Activated CD8-positive, alpha-beta memory T cell treated with anti-CD3 and anti-CD28 coated beads for 36 hours (primary cell): ENCODE results near the gene MYEF2. TPM values are rescaled to one million over a fixed set of nuclear protein-coding genes. Genes with fewer than 3 reads are reported as not detected.

ENCODE experiments used
- CTCF ChIA-PET: fragments of 350-600 bp; sonication (Branson Sonifier 250); formaldehyde crosslinking; loops from one replicate; lab custom pipeline; 2021; ENCODE audit warnings: antibody characterized with exemption; lab: Charles Lee
- POLR2A ChIA-PET: fragments of 350-600 bp; sonication (Branson Sonifier 250); formaldehyde crosslinking; loops from one replicate; lab custom pipeline; 2021; ENCODE audit warnings: antibody characterized with exemption; lab: Charles Lee
- total RNA-seq, 2 experiments: library from RNA; stranded (reverse); gene quantifications; one replicate each; pipeline ENCODE4 v1.2.3, GENCODE V29; 2021

MYEF2 gene
- total RNA-seq: 1 to 10 TPM; 9.2 to 9.9 TPM

GRCh38 chr15:48177766-48178647 is at the start of gene MYEF2:
MYEF2 (minus strand) TSS chr15:48178295; CDS start chr15:48178237, 58 bp downstream.
- ChIA-PET POLR2A (no interaction called here), CTCF (no interaction called here)

GRCh38 chr15:48225771-48226170 is 47.7 kb upstream of the MYEF2 start:
- ChIA-PET POLR2A (no interaction called here), CTCF (no interaction called here)

GRCh38 chr15:48222627-48223026 is 44.5 kb upstream of the MYEF2 start:
- POLR2A ChIA-PET: no interaction called here
- CTCF ChIA-PET: no interaction called here

GRCh38 chr15:48221885-48222284 is 43.8 kb upstream of the MYEF2 start:
- ChIA-PET CTCF (no interaction called here), POLR2A (no interaction called here)

GRCh38 chr15:48221261-48221660 is 43.2 kb upstream of the MYEF2 start:
- ChIA-PET POLR2A (no interaction called here), CTCF (no interaction called here)

GRCh38 chr15:48205981-48206380 is 27.9 kb upstream of the MYEF2 start, which contains the start of gene SLC12A1:
SLC12A1 (plus strand) TSS chr15:48206302; CDS start chr15:48207720, 1,418 bp downstream.
- ChIA-PET POLR2A (no interaction called here), CTCF (no interaction called here)

- POLR2A ChIA-PET: no interaction called here
- CTCF ChIA-PET: interaction anchor here (0.8 to 1.1 kb wide), 2 partner anchors 8 to 14 kb away, joined by 3 read pairs; no protein-coding TSS in a partner anchor
Observed at GRCh38 chr15:48202068-48202467, 24.0 kb upstream of the MYEF2 start.

- ChIA-PET POLR2A (no interaction called here), CTCF (no interaction called here)
Observed at GRCh38 chr15:48191574-48192225, 13.6 kb upstream of the MYEF2 start, which contains the start of gene CTXN2. CTXN2 (plus strand) TSS chr15:48191665; CDS start chr15:48201301, 9,636 bp downstream.

GRCh38 chr15:48190932-48191573 is 13.0 kb upstream of the MYEF2 start:
- CTCF ChIA-PET: no interaction called here
- POLR2A ChIA-PET: no interaction called here

GRCh38 chr15:48186271-48186670 is 8.2 kb upstream of the MYEF2 start:
- POLR2A ChIA-PET: no interaction called here
- CTCF ChIA-PET: no interaction called here

- CTCF ChIA-PET: no interaction called here
- POLR2A ChIA-PET: no interaction called here
Observed at GRCh38 chr15:48185529-48185928, 7.4 kb upstream of the MYEF2 start.

GRCh38 chr15:48182749-48183148 is 4.7 kb upstream of the MYEF2 start:
- ChIA-PET POLR2A (no interaction called here), CTCF (no interaction called here)

GRCh38 chr15:48178648-48178931 is 495 bp upstream of the MYEF2 start:
- CTCF ChIA-PET: no interaction called here
- POLR2A ChIA-PET: no interaction called here

- ChIA-PET POLR2A (no interaction called here), CTCF (no interaction called here)
Observed at GRCh38 chr15:48177383-48177765, 721 bp downstream of the MYEF2 start.

GRCh38 chr15:48176957-48177356 is 1.1 kb downstream of the MYEF2 start:
- POLR2A ChIA-PET: no interaction called here
- CTCF ChIA-PET: no interaction called here

GRCh38 chr15:48176112-48176511 is 2.0 kb downstream of the MYEF2 start:
- ChIA-PET POLR2A (no interaction called here), CTCF (no interaction called here)

- ChIA-PET POLR2A (no interaction called here), CTCF (no interaction called here)
Observed at GRCh38 chr15:48175126-48175525, 3.0 kb downstream of the MYEF2 start.

- CTCF ChIA-PET: no interaction called here
- POLR2A ChIA-PET: no interaction called here
Observed at GRCh38 chr15:48170981-48171380, 7.1 kb downstream of the MYEF2 start.

- CTCF ChIA-PET: no interaction called here
- POLR2A ChIA-PET: no interaction called here
Observed at GRCh38 chr15:48168616-48169015, 9.5 kb downstream of the MYEF2 start.

- CTCF ChIA-PET: no interaction called here
- POLR2A ChIA-PET: no interaction called here
Observed at GRCh38 chr15:48153526-48153925, 24.6 kb downstream of the MYEF2 start.
